Transverse colon (tissue), 4 donors: ENCODE measurements around the gene SIRT4.

Experiments used
- POLR2A ChIP-seq: fragments of 450-650 bp; IDR thresholded peaks from one replicate; pipeline ENCODE4 v1.6.1; 2016; ENCODE audit warnings: antibody characterized with exemption, mild to moderate bottlenecking, moderate library complexity
- POLR2AphosphoS5 ChIP-seq, 3 donors: sonication (generic); formaldehyde crosslinking; IDR thresholded peaks; one replicate each; pipeline ENCODE4 v1.6.1; 2016; ENCODE audit warnings: antibody characterized with exemption in 3 of 3
- TF ChIP-seq, protein P1 (sequence below), 5 experiments: fragments of 200-600 bp in 3 of 5; fragments of 450-650 bp in 2 of 5; sonication (generic) in 3 of 5; IDR thresholded peaks; 1 replicate in 2 of 5; 2 replicates in 3 of 5; pipeline ENCODE4 v1.5.1; 2016 to 2017; ENCODE audit warnings: antibody characterized with exemption in 5 of 5, inconsistent platforms in 3 of 5, mild to moderate bottlenecking in 2 of 5, moderate library complexity in 1 of 5

DNA sequence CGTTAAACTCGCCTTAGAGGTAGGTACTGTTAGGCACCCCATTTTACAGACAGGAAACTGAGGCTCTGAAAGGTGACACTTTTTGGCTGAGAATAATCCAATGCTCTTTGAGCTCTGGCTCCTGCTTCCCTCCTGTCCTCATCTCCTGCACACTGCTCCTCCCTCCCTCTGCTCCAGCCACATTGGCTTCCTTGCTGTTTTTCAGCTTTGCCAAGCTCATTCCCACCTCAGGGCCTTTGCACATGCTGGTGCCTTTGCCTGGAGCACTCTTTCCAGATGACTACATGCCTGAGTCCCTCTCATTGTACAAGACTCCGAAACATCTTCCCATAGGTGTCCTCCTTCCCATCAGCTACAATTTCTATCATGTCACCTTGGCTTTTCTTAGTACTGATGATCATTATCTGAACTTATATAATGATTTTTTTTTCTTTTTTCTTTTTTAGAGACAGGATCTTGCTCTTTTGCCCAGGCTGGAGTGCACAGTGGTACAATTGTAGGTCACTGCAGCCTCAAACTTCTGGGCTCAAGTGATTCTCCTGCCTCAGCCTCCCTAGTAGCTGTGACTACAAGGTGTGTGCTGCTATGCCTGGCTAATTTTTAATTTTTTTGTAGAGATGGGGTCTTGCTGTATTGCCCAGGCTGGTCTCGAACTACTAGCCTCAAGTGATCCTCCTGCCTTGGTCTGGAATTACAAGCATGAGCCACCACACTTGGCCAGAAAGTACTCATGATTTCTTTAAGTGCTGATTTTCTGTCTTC lies 51.6 kb downstream of the SIRT4 start:
- TF ChIP-seq, protein P1, sequence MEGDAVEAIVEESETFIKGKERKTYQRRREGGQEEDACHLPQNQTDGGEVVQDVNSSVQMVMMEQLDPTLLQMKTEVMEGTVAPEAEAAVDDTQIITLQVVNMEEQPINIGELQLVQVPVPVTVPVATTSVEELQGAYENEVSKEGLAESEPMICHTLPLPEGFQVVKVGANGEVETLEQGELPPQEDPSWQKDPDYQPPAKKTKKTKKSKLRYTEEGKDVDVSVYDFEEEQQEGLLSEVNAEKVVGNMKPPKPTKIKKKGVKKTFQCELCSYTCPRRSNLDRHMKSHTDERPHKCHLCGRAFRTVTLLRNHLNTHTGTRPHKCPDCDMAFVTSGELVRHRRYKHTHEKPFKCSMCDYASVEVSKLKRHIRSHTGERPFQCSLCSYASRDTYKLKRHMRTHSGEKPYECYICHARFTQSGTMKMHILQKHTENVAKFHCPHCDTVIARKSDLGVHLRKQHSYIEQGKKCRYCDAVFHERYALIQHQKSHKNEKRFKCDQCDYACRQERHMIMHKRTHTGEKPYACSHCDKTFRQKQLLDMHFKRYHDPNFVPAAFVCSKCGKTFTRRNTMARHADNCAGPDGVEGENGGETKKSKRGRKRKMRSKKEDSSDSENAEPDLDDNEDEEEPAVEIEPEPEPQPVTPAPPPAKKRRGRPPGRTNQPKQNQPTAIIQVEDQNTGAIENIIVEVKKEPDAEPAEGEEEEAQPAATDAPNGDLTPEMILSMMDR (IDR thresholded peaks at IDR 0.05): no peak
- TF ChIP-seq POLR2A: no peak
- TF ChIP-seq POLR2AphosphoS5 (IDR thresholded peaks at IDR 0.05): no peak
